GM21423 (cell line): Measurements from ENCODE around the gene GPR89B.
"Not testable (repeated sequence)": the region's sequence is repeated elsewhere in the genome, so short reads cannot be mapped to it uniquely, and the experiment has no call there.

ENCODE experiments used
- ATAC-seq: cut with Tn5 transposase; IDR thresholded peaks from one replicate; pipeline ENCODE4 v1.9.1; 2021; ENCODE audit warnings: mild to moderate bottlenecking, moderate library complexity; ENCODE audit not compliant: unreplicated experiment

GPR89B gene

GRCh38 chr1:148027004-148027403 is 98.8 kb downstream of the GPR89B start:
- ATAC-seq: not testable (repeated sequence)

- ATAC-seq: not testable (repeated sequence)
These were observed 104.0 kb downstream of the GPR89B start for GRCh38 chr1:148032247-148032646.

- not testable (repeated sequence) for ATAC-seq
These were observed 104.5 kb downstream of the GPR89B start for GRCh38 chr1:148032690-148033089.

- not testable (repeated sequence) for ATAC-seq
These were observed 104.9 kb downstream of the GPR89B start for GRCh38 chr1:148033147-148033546.

DNA sequence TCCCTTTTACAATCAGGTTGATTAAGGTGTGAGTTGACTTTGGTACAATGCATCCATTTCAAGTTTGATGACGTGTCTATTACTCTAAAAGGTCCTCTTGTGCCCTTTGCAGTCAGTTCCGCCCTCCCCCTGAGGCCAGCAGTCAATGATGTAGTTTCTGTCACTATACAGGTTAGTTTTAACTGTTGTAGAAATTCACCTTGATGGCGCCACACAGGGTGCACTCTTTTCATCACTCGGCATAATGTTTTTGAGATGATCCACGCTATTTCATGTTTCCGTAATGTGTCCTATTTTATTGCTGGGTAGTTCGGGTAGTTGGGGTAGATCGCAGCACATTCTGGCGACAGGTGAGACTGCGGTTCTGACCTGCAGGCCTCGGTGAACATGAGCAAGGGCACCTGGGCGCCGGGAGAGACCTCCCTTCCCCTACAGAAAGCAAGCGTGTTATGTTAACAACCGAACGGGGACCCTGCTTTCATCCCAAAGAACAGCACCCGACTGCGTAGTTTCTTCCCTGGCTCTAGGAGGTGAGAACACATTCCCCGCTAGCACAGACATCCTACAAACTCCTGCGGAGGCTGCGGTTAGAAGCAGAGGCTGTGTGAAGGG is 109.7 kb downstream of the GPR89B start:
- ATAC-seq: not testable (repeated sequence)

DNA sequence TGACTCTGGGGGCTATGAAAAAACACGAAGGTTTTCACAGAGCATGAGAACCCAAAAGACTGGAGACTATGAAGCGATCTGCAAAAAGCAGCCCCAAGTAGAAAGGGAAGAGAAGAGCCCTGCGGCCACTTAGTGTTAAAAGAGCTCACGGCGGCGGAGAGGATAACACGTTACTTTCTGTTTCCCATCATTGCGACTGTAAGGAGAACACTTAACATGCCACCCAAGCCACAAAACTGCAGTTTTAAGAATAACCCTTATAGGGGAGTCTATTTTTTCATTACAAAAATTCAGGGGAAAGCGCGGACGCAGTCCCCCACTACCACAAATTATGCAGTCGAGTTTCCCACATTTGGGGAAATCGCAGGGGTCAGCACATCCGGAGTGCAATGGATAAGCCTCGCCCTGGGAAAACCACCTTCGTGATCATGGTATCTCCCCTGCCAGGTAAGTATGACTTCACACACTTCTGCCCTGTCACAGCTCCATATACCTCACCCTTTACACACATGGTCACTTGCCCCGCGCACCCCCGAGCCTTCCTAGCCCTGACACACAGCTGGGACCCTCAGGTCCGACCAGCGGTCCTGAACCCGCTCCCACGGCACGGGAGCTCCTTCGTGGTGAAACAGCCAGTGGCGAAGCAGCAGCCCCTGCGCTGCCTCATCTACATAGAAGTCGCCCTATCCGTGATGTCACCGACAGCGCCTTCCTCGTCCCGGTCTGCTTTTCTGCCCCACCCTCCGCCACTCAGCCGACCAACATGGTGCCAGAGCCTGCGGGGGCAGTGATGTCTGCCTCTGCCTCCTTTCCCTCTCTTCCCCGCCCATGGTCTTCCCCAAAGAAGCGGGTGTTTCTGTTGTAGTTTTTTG is 110.5 kb downstream of the GPR89B start:
- peak; percentile 78 for ATAC-seq
